Tibial nerve (tissue), 4 donors: ENCODE results near the gene RNF113B. TPM values are rescaled to one million over a fixed set of nuclear protein-coding genes. Genes with fewer than 3 reads are reported as not detected.

Experiments
- DNase-seq, 2 donors: peaks; one replicate each; pipeline ENCODE4 v3.0.0-alpha.2; 2019; ENCODE audit warnings: low spot score in 2 of 2
- H3K27ac ChIP-seq, 4 donors: fragments of 200-600 bp; sonication (generic) in 3 of 4; one replicate each; pipeline ENCODE4 v1.5.1; 2017 to 2019; ENCODE audit warnings: mild to moderate bottlenecking in 1 of 4
- H3K27me3 ChIP-seq, 2 donors: fragments of 200-600 bp; sonication (generic) in 1 of 2; one replicate each; pipeline versions ENCODE4 v1.5.1 to v1.6.0; 2017 to 2019
- H3K36me3 ChIP-seq, 3 donors: fragments of 200-600 bp; sonication (generic); one replicate each; pipeline ENCODE4 v1.5.1; 2018 to 2019
- H3K4me1 ChIP-seq, 4 donors: fragments of 200-600 bp; sonication (generic) in 3 of 4; one replicate each; pipeline ENCODE4 v1.5.1; 2017 to 2019
- H3K4me3 ChIP-seq, 4 donors: fragments of 200-600 bp; sonication (generic) in 3 of 4; one replicate each; pipeline ENCODE4 v1.5.1; 2017 to 2019; ENCODE audit warnings: mild to moderate bottlenecking in 1 of 4, moderate library complexity in 1 of 4
- H3K9me3 ChIP-seq, 4 donors: fragments of 200-600 bp; sonication (generic) in 3 of 4; one replicate each; pipeline ENCODE4 v1.5.1; 2017 to 2019
- EP300 ChIP-seq, 2 donors: sonication (generic); formaldehyde crosslinking; IDR thresholded peaks; one replicate each; pipeline ENCODE4 v1.6.1; 2017; ENCODE audit warnings: antibody characterized with exemption in 2 of 2, mild to moderate bottlenecking in 1 of 2
- POLR2A ChIP-seq, 2 donors: fragments of 450-650 bp; IDR thresholded peaks; one replicate each; pipeline ENCODE4 v1.6.1; 2017; ENCODE audit warnings: antibody characterized with exemption in 2 of 2, mild to moderate bottlenecking in 2 of 2, moderate library complexity in 2 of 2
- WGBS, 2 donors: methylation state at CpG; one replicate each; pipeline ENCODE4 v1.1.5; 2018; 5-methylcytosine and 5-hydroxymethylcytosine counted together
- total RNA-seq, 4 donors: library from RNA; depleted of rRNA; stranded (reverse); fragments of >200 nt; gene quantifications; one replicate each; pipeline ENCODE4 v1.1.0, GENCODE V29; 2016
- TF ChIP-seq, protein P1 (sequence below), 5 experiments: fragments of 200-600 bp in 3 of 5; fragments of 450-650 bp in 2 of 5; sonication (generic) in 3 of 5; IDR thresholded peaks; one replicate each; pipeline ENCODE4 v1.5.1; 2016 to 2019; ENCODE audit warnings: antibody characterized with exemption in 5 of 5, mild to moderate bottlenecking in 3 of 5, moderate library complexity in 2 of 5

RNF113B gene
- total RNA-seq, 4 donors from 2014 or later: not detected

DNA sequence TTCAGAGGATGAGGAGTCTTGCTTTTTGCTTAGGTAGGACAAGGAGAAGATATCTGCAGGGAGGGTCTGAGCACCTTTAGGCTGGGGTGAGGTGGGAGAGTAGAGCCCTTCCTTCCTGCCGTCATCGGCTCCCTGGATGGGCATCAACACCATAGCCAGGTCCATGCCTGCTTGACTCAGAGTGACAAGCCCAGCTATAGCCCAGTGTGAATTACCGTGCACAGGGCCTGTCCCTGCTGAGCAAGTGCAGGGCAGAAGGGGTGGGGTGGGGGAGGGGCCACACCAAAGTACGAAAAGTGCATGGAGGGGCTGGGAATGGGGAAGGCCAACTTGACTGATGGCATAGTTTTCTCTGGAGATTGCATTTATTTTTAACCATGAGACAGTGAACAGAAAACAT, 30.3 kb upstream of the RNF113B start:
- Histone ChIP-seq H3K27ac (no peak overlapping the region), H3K36me3 (no peaks in the 10 kb centered on the region), H3K4me3 (no peak overlapping the region), H3K4me1 (no peaks in the 10 kb centered on the region), H3K27me3 (no peaks in the 10 kb centered on the region), H3K9me3 (peaks cover 0 to 32% (median 3%) of the 10 kb centered on the region in 4 donors)
- TF ChIP-seq EP300 (IDR thresholded peaks at IDR 0.05): no peak
- no peak for TF ChIP-seq POLR2A (IDR thresholded peaks at IDR 0.05)
- TF ChIP-seq, protein P1, sequence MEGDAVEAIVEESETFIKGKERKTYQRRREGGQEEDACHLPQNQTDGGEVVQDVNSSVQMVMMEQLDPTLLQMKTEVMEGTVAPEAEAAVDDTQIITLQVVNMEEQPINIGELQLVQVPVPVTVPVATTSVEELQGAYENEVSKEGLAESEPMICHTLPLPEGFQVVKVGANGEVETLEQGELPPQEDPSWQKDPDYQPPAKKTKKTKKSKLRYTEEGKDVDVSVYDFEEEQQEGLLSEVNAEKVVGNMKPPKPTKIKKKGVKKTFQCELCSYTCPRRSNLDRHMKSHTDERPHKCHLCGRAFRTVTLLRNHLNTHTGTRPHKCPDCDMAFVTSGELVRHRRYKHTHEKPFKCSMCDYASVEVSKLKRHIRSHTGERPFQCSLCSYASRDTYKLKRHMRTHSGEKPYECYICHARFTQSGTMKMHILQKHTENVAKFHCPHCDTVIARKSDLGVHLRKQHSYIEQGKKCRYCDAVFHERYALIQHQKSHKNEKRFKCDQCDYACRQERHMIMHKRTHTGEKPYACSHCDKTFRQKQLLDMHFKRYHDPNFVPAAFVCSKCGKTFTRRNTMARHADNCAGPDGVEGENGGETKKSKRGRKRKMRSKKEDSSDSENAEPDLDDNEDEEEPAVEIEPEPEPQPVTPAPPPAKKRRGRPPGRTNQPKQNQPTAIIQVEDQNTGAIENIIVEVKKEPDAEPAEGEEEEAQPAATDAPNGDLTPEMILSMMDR (IDR thresholded peaks at IDR 0.05): no peak
- DNase-seq: no peak
- WGBS, 2 donors: 44 to 66% methylated on average over 4 of the region's 4 CpGs

DNA sequence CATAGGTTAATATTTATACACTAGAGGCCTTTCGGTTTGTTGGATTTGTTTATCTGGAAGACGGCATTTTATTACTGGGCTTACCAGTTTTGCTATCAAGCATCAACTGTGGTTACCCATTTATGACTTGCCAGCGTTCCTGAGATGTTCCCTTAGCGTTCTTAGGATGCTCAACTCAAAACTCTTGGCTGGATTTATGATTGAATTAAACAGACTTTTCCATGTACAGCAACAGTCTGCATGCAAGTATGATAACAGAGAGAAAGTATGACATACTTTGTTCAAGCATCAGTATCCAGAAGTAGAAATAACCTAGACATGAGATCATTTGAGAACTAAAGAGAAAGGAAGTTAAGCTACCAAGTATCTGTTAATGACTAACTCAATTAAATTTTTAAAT, 29.9 kb upstream of the RNF113B start:
- no peaks in the 10 kb centered on the region for H3K27me3 ChIP-seq
- TF ChIP-seq, protein P1 (IDR thresholded peaks at IDR 0.05): no peak
- TF ChIP-seq POLR2A (IDR thresholded peaks at IDR 0.05): no peak
- TF ChIP-seq EP300 (IDR thresholded peaks at IDR 0.05): no peak
- peaks cover 0 to 32% (median 3%) of the 10 kb centered on the region in 4 donors for H3K9me3 ChIP-seq
- H3K36me3 ChIP-seq: no peaks in the 10 kb centered on the region
- no peak for DNase-seq
- no peak overlapping the region for H3K4me3 ChIP-seq
- 43 to 59% methylated on average over 4 of the region's 4 CpGs for WGBS, 2 donors
- no peaks in the 10 kb centered on the region for H3K4me1 ChIP-seq
- no peak overlapping the region for H3K27ac ChIP-seq

DNA sequence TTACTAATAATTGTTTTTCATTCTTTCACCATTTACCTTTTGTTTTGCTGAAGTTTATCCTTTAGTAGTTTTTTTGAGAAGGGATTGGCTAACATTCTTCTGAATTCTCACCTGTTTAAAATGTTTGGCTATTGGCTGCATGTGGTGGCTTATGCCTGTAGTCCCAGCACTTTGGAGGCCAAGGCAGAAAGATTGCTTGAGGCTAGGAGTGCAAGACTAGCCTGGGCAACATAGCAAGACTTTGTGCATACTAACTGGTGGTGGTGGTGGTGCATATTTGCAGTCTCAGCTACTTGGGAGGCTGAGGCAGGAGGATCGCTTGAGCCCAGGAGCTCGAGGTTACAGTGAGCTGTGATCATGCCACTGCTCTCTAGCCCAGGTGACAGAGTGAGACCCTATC, 27.5 kb upstream of the RNF113B start:
- H3K27ac ChIP-seq: no peak overlapping the region
- 94 to 97% methylated on average over 2 of the region's 2 CpGs for whole genome bisulfite sequencing, 2 donors

DNA sequence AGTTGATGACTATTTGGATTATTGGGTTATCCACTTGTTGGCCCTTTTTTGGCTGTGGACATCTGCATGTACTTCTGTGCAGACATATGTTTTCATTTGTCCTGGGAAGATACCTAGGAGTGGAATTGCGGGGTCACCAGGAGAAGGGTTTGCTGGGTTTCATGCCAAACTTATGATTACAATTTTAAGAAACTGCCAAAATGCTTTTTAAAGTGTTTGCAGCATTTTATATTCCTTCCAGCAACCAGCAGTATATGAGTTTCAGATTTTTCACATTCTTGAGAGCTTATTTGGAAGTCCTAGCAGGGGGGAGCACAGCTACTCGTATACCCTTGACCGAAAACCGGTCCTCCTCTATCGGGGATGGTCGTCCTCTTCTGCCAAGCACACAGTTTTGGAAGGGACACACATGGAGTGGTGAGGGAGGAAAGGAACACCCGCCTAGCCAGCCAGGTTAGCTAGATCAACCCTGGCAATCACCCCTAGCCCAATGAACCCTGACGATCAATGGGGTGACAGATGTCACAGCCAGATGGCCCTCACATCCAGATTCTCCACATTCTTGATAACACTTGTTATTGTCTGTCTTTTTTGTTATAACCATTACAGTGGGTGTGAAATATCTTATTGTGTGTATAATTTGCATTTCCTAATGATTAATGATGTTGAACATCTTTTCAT, 26.7 kb upstream of the RNF113B start:
- Histone ChIP-seq H3K27ac (no peak overlapping the region), H3K27me3 (no peaks in the 10 kb centered on the region), H3K36me3 (no peaks in the 10 kb centered on the region), H3K9me3 (peaks cover 0 to 32% (median 3%) of the 10 kb centered on the region in 4 donors), H3K4me1 (no peaks in the 10 kb centered on the region), H3K4me3 (no peak overlapping the region)
- TF ChIP-seq EP300 (IDR thresholded peaks at IDR 0.05): no peak
- TF ChIP-seq, protein P1 (IDR thresholded peaks at IDR 0.05): no peak
- no peak for TF ChIP-seq POLR2A (IDR thresholded peaks at IDR 0.05)
- DNase-seq: no peak
- 45 to 71% methylated on average over 8 of the region's 8 CpGs for WGBS, 2 donors

More for the DNA sequence above, 27.5 kb upstream of the RNF113B start:
- H3K4me1 ChIP-seq: no peaks in the 10 kb centered on the region
- TF ChIP-seq POLR2A (IDR thresholded peaks at IDR 0.05) (no peak), EP300 (IDR thresholded peaks at IDR 0.05) (no peak)
- TF ChIP-seq, protein P1 (IDR thresholded peaks at IDR 0.05): no peak
- no peak overlapping the region for H3K4me3 ChIP-seq
- H3K9me3 ChIP-seq: peaks cover 0 to 32% (median 3%) of the 10 kb centered on the region in 4 donors
- no peaks in the 10 kb centered on the region for H3K36me3 ChIP-seq
- no peaks in the 10 kb centered on the region for H3K27me3 ChIP-seq
- DNase-seq: no peak

DNA sequence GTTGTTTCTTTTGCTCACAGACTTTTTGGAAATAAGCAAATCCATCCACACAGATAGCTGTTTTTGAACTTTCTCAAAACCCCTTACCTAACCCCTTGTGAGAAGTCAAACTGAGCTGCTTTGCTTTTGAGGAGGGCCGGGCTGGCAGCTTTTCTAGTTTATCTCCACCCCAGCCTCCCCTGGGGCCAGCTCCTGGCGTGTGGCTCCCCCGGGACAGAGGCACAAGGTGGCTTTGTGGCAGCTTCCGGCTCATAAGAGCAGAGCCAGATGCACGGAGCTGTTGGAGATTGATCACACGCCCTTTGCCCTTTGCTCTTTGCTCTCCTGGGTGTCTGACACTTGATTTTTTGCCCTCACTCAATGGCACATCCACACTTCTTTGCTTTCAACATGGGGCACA, 24.9 kb upstream of the RNF113B start:
- 67 to 70% methylated on average over 6 of the region's 6 CpGs for WGBS, 2 donors

More for the DNA sequence above, 24.9 kb upstream of the RNF113B start:
- H3K36me3 ChIP-seq: no peaks in the 10 kb centered on the region
- H3K4me3 ChIP-seq: no peak overlapping the region
- no peak overlapping the region for H3K27ac ChIP-seq
- DNase-seq: no peak
- H3K27me3 ChIP-seq: no peaks in the 10 kb centered on the region
- TF ChIP-seq POLR2A (IDR thresholded peaks at IDR 0.05) (no peak), EP300 (IDR thresholded peaks at IDR 0.05) (no peak)
- TF ChIP-seq, protein P1 (IDR thresholded peaks at IDR 0.05): no peak
- no peaks in the 10 kb centered on the region for H3K4me1 ChIP-seq
- H3K9me3 ChIP-seq: peaks cover 0 to 32% (median 3%) of the 10 kb centered on the region in 4 donors
